ENCODE results near the gene GLE1. TPM values are rescaled to one million over a fixed set of nuclear protein-coding genes. Genes with fewer than 3 reads are reported as not detected.

Gene GLE1
- total and polyA plus RNA-seq, 2 donors (not counting 1 experiment from before 2014, with no cell fraction given), result 11.8 to 30.3 TPM

- TF ChIP-seq CTCF (IDR thresholded peaks at IDR 0.05) (no peak), EZH2 (IDR thresholded peaks at IDR 0.05; ENCODE audit: borderline replicate concordance, insufficient read depth, low read depth, low read length, poor library complexity, severe bottlenecking) (no peak)
- no peaks in the 10 kb centered on the region for H3K9me3 Mint-ChIP-seq (ENCODE audit: insufficient read depth)
- H3K9me3 ChIP-seq (ENCODE audit: control extremely low read depth in 1 of 3, control insufficient read depth in 2 of 3, insufficient read depth in 1 of 3, low read length in 2 of 3), result no peaks in the 10 kb centered on the region
- H3K9ac ChIP-seq (ENCODE audit: low read length), result no peak overlapping the region
- H3K4me1 ChIP-seq (ENCODE audit: control insufficient read depth in 2 of 2, insufficient read depth in 2 of 2, low read length in 2 of 2), result no peaks in the 10 kb centered on the region
- H3K27me3 ChIP-seq (replicated peaks in 1 of 4; ENCODE audit: control extremely low read depth in 1 of 4, control insufficient read depth in 3 of 4, insufficient read depth in 4 of 4, low read length in 3 of 4), result no peaks in the 10 kb centered on the region
- intact Hi-C loops (cut with micrococcal nuclease), result no loop called here
- POLR2A ChIA-PET, result no interaction called here
- DNase-seq (no peak), ATAC-seq (ENCODE audit: low read depth) (no peak)
- WGBS (ENCODE audit: insufficient coverage), result 96% methylated on average over 7 of the region's 8 CpGs
- H4K20me1 ChIP-seq (ENCODE audit: control insufficient read depth, insufficient read depth, low read length, poor library complexity, severe bottlenecking), result peaks cover 24% of the 10 kb centered on the region
- H3K4me1 Mint-ChIP-seq, result peaks cover 2% of the 10 kb centered on the region
- H3K4me2 ChIP-seq (replicated peaks; ENCODE audit: low read depth, low read length, poor library complexity, severe bottlenecking), result no peak overlapping the region
- no peak overlapping the region for H2AFZ ChIP-seq (ENCODE audit: insufficient read depth, low read depth, low read length, poor library complexity, severe bottlenecking)
- no peak overlapping the region for H3K4me3 Mint-ChIP-seq
- H3K36me3 ChIP-seq (replicated peaks in 1 of 2; ENCODE audit: control extremely low read depth in 1 of 2, control insufficient read depth in 1 of 2, extremely low read depth in 1 of 2, insufficient read depth in 2 of 2, low read length in 1 of 2), result peaks cover 3 to 44% of the 10 kb centered on the region in 2 experiments
- no peak overlapping the region for H3K4me3 ChIP-seq (ENCODE audit: control extremely low read depth in 1 of 5, extremely low read depth in 1 of 5, insufficient read depth in 1 of 5, low read depth in 2 of 5, low read length in 4 of 5)
- no peaks in the 10 kb centered on the region for H3K27me3 Mint-ChIP-seq
- CTCF ChIA-PET, result no interaction called here
- no peak overlapping the region for H3K27ac ChIP-seq (ENCODE audit: low read length in 2 of 2)
- peaks cover 38% of the 10 kb centered on the region for H3K79me2 ChIP-seq (ENCODE audit: control insufficient read depth, insufficient read depth, low read length)
- no peak overlapping the region for H3K27ac Mint-ChIP-seq
Measured at GRCh38 chr9:128568470-128569078, 64.1 kb downstream of the GLE1 start.

GRCh38 chr9:128575469-128575868 lies 71.0 kb downstream of the GLE1 start:
- H3K27me3 Mint-ChIP-seq, result no peaks in the 10 kb centered on the region
- DNase-seq (no peak), ATAC-seq (ENCODE audit: low read depth) (no peak)
- WGBS (ENCODE audit: insufficient coverage), result 89% methylated on average over 3 of the region's 4 CpGs
- no peak overlapping the region for H3K4me2 ChIP-seq (replicated peaks; ENCODE audit: low read depth, low read length, poor library complexity, severe bottlenecking)
- no peaks in the 10 kb centered on the region for H3K4me1 Mint-ChIP-seq
- no peaks in the 10 kb centered on the region for H3K27me3 ChIP-seq (replicated peaks in 1 of 4; ENCODE audit: control extremely low read depth in 1 of 4, control insufficient read depth in 3 of 4, insufficient read depth in 4 of 4, low read length in 3 of 4)
- no peak overlapping the region for H3K4me3 Mint-ChIP-seq
- peaks cover 19 to 81% of the 10 kb centered on the region in 2 experiments for H3K36me3 ChIP-seq (replicated peaks in 1 of 2; ENCODE audit: control extremely low read depth in 1 of 2, control insufficient read depth in 1 of 2, extremely low read depth in 1 of 2, insufficient read depth in 2 of 2, low read length in 1 of 2)
- no peak overlapping the region for H3K9ac ChIP-seq (ENCODE audit: low read length)
- no peak overlapping the region for H2AFZ ChIP-seq (ENCODE audit: insufficient read depth, low read depth, low read length, poor library complexity, severe bottlenecking)
- H4K20me1 ChIP-seq (ENCODE audit: control insufficient read depth, insufficient read depth, low read length, poor library complexity, severe bottlenecking), result no peaks in the 10 kb centered on the region
- no peak for TF ChIP-seq EZH2 (IDR thresholded peaks at IDR 0.05; ENCODE audit: borderline replicate concordance, insufficient read depth, low read depth, low read length, poor library complexity, severe bottlenecking)
- no peak for TF ChIP-seq CTCF (IDR thresholded peaks at IDR 0.05)
- intact Hi-C loops (cut with micrococcal nuclease), result no loop called here
- no peak overlapping the region for H3K27ac Mint-ChIP-seq
- H3K9me3 ChIP-seq (ENCODE audit: control extremely low read depth in 1 of 3, control insufficient read depth in 2 of 3, insufficient read depth in 1 of 3, low read length in 2 of 3), result no peaks in the 10 kb centered on the region
- no peaks in the 10 kb centered on the region for H3K9me3 Mint-ChIP-seq (ENCODE audit: insufficient read depth)
- POLR2A ChIA-PET, result no interaction called here
- H3K27ac ChIP-seq (ENCODE audit: low read length in 2 of 2), result no peak overlapping the region
- no peak overlapping the region for H3K4me3 ChIP-seq (ENCODE audit: control extremely low read depth in 1 of 5, extremely low read depth in 1 of 5, insufficient read depth in 1 of 5, low read depth in 2 of 5, low read length in 4 of 5)
- no peaks in the 10 kb centered on the region for H3K4me1 ChIP-seq (ENCODE audit: control insufficient read depth in 2 of 2, insufficient read depth in 2 of 2, low read length in 2 of 2)
- peaks cover 6% of the 10 kb centered on the region for H3K79me2 ChIP-seq (ENCODE audit: control insufficient read depth, insufficient read depth, low read length)
- CTCF ChIA-PET, result no interaction called here

Measured in B cell (primary cell).